ENCODE measurements around the gene CDC25A.

Gene CDC25A

DNA sequence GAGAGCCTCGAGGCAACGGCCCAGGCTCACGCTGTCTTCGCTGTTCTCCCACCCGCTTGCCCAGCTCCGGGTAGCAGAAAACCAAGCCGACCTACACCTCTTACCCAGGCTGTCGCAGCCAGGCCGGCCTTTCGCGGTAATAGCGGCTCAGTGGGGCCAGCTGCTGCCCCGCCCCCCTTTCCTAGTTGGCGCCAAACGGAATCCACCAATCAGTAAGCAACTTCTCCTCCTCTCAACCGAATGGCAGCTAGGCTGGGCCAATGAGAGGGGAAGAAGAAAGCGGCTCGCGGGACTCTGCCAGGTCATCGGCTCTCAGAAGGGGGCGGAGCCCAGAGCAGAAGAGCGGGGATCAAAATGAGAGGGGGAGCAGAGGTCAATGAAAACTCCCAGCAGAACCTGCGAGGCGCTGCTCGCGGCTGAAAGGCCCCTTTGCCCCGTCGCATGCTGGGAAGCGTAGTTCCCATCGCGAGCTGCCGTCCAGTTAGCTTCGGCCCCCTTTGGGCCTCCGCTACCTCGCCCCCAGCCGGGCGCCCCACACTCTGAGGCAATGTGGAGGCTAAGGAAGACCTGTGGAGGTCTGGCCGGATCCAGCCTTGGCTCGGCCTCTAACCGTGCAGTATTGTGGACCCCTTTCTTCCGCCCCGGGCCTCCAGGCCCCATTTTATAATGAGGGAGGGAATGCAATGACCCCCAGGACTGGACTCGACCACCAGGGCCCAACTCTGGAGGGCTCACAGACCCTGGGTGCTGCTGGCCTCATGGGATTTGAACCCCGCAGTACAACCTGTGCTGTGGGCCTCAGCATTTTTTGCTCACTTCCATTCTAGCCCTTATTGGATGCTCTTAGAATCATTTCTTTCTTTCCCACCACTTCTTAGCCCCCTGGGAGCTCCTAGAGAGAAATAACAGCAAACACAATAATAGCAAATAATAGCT is at the start of gene CDC25A:
Gene CDC25A, minus strand, starts transcription at position 152 of the 936 bp plus-strand sequence. CDS start 470 bp downstream, outside the sequence.
- DNase-seq, result peak; percentile 98
- Histone ChIP-seq H3K36me3 (replicated peaks) (no peaks in the 10 kb centered on the region), H3K27me3 (replicated peaks) (no peaks in the 10 kb centered on the region), H3K27ac (peak within 1 kb of the TSS; percentile 24), H3K4me3 (ENCODE audit: low read depth, low read length) (peak within 1 kb of the TSS; percentile 86)
- TF ChIP-seq, protein P1, sequence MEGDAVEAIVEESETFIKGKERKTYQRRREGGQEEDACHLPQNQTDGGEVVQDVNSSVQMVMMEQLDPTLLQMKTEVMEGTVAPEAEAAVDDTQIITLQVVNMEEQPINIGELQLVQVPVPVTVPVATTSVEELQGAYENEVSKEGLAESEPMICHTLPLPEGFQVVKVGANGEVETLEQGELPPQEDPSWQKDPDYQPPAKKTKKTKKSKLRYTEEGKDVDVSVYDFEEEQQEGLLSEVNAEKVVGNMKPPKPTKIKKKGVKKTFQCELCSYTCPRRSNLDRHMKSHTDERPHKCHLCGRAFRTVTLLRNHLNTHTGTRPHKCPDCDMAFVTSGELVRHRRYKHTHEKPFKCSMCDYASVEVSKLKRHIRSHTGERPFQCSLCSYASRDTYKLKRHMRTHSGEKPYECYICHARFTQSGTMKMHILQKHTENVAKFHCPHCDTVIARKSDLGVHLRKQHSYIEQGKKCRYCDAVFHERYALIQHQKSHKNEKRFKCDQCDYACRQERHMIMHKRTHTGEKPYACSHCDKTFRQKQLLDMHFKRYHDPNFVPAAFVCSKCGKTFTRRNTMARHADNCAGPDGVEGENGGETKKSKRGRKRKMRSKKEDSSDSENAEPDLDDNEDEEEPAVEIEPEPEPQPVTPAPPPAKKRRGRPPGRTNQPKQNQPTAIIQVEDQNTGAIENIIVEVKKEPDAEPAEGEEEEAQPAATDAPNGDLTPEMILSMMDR (IDR thresholded peaks at IDR 0.05; ENCODE audit: low read depth, low read length, missing control alignments), result no peak
- in situ Hi-C loops (cut with HindIII; ENCODE audit: low pct_ligation_motif_present, low sequenced_read_pairs), result no loop called here

DNA sequence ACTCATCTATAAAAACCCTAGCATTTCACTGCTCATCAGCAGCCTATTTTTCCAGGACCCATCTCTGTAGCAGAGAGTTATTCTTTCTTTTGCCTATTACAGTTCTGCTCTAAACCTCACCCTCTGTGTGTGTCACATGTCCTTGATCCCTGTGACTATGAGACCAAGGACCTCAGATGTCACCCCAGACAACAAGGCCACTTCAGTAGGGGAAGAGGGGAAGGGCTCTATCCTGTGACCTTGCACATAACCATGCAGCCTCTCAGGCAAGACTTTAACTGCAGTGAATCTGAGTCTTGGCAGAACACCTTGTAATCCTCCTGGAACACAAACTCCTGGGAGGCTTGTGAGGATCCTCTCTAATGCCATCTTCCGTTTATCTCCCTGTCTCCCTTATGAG is 48.3 kb upstream of the CDC25A start:
- in situ Hi-C loops (cut with HindIII; ENCODE audit: low pct_ligation_motif_present, low sequenced_read_pairs), result no loop called here
- TF ChIP-seq, protein P1 (IDR thresholded peaks at IDR 0.05; ENCODE audit: low read depth, low read length, missing control alignments), result no peak

DNA sequence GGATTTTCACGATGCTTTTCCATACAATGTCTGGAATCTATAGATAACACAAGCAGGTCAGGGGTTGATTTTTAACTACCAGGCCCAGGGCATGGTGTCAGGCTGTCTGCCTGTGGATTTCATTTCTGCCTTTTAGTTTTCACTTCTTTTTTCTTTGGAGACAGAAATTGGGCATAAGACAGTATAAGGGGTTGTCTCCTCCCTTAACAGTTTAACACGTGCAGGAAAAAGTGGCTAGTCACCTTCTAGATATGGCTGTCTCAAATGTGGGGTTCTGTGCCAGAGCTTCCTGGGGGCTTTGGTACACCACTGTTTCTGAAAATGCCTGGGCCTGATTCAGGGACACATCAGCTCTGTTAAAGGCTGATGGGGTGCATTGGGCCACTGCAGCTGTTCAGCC is 45.3 kb upstream of the CDC25A start:
- in situ Hi-C loops (cut with HindIII; ENCODE audit: low pct_ligation_motif_present, low sequenced_read_pairs), result no loop called here
- H3K27ac ChIP-seq, result no peak overlapping the region
- H3K4me3 ChIP-seq (ENCODE audit: low read depth, low read length), result no peak overlapping the region
- TF ChIP-seq, protein P1 (IDR thresholded peaks at IDR 0.05; ENCODE audit: low read depth, low read length, missing control alignments), result no peak
- DNase-seq, result no peak
- no peaks in the 10 kb centered on the region for H3K36me3 ChIP-seq (replicated peaks)
- H3K27me3 ChIP-seq (replicated peaks), result no peaks in the 10 kb centered on the region

More for the DNA sequence above, 48.3 kb upstream of the CDC25A start:
- no peak for DNase-seq
- H3K4me3 ChIP-seq (ENCODE audit: low read depth, low read length), result no peak overlapping the region
- H3K27me3 ChIP-seq (replicated peaks), result no peaks in the 10 kb centered on the region
- no peaks in the 10 kb centered on the region for H3K36me3 ChIP-seq (replicated peaks)
- H3K27ac ChIP-seq, result no peak overlapping the region

DNA sequence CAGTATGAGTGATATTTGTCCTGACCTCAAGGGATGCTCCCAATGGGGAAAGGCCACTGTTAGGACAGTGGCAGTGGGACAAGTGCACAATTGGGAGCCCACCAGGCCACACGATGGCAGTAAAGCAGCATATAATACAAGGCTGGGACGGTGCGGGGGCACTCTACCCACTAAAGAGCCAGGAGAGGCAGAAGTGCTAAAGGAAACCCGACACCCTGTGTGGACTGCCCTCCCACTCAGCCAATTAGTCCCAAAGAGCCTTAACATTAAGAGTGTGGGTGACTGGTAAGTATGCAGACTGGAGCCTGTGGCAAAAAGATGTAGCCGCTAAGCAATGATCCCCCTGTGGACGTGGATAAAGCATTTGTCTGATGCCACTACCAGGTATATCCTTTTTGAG is 44.5 kb upstream of the CDC25A start:
- peak; percentile 47 for DNase-seq
- Histone ChIP-seq H3K27ac (no peak overlapping the region), H3K27me3 (replicated peaks) (no peaks in the 10 kb centered on the region), H3K36me3 (replicated peaks) (no peaks in the 10 kb centered on the region), H3K4me3 (ENCODE audit: low read depth, low read length) (peak overlapping the region; percentile 20)
- in situ Hi-C loops (cut with HindIII; ENCODE audit: low pct_ligation_motif_present, low sequenced_read_pairs), result no loop called here
- TF ChIP-seq, protein P1 (IDR thresholded peaks at IDR 0.05; ENCODE audit: low read depth, low read length, missing control alignments), result peak; percentile 77

DNA sequence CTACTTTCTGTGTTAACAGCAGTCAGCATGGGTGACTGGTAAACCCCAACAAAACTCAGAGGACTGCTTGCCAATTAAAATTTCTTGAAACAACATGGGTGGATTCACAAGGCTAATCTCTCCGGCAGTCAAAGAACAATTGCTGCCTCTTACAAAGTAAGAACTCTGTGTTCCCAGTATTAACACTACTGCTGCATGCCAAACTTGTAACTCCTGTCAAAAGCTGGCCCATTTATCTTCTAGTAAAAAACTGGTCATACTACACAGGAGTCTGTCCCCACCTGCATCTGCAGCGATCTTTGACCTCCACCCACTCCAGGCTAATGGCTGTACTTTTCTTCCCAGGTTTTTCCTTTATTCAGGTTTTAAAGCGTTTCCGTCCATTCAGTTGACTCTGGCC is 44.0 kb upstream of the CDC25A start:
- in situ Hi-C loops (cut with HindIII; ENCODE audit: low pct_ligation_motif_present, low sequenced_read_pairs), result no loop called here
- no peaks in the 10 kb centered on the region for H3K36me3 ChIP-seq (replicated peaks)
- H3K27me3 ChIP-seq (replicated peaks), result no peaks in the 10 kb centered on the region
- H3K4me3 ChIP-seq (ENCODE audit: low read depth, low read length), result no peak overlapping the region
- no peak overlapping the region for H3K27ac ChIP-seq
- no peak for DNase-seq
- TF ChIP-seq, protein P1 (IDR thresholded peaks at IDR 0.05; ENCODE audit: low read depth, low read length, missing control alignments), result no peak

All from brain microvascular endothelial cell (primary cell).